ENCODE measurements around the gene ADAMTS16. TPM values are rescaled to one million over a fixed set of nuclear protein-coding genes. Genes with fewer than 3 reads are reported as not detected.
A peak's percentile ranks its signal among the peaks of the same experiment; 100 is the strongest.

ADAMTS16 gene
- total and polyA plus RNA-seq, 2 experiments from 2014 or later = 2.8 to 15.4 TPM

- TF ChIP-seq CTCF (conservative IDR thresholded peaks at IDR 0.05; ENCODE audit: low read depth in 2 of 2) (no peak), REST (IDR thresholded peaks at IDR 0.05; ENCODE audit: unreplicated experiment) (no peak), JUNB (IDR thresholded peaks at IDR 0.05; ENCODE audit: unreplicated experiment) (no peak), ETS1 (IDR thresholded peaks at IDR 0.05) (no peak), ZNF114 (CRISPR knock-in tag; IDR thresholded peaks at IDR 0.05) (no peak), NANOG (IDR thresholded peaks at IDR 0.05; ENCODE audit: borderline replicate concordance) (no peak)
These were observed 79.4 kb downstream of the ADAMTS16 start (continued) for GRCh38 chr5:5219541-5219940.

- Mint-ChIP-seq H3K9me3 (no peaks in the 10 kb centered on the region; the same call in 2 of the 3 replicates), H3K4me3 (no peak overlapping the region), H3K4me1 (no peaks in the 10 kb centered on the region; the same call in 2 of the 3 replicates), H3K27ac (peak overlapping the region; percentile 48; the same call in 1 of the 2 replicates), H3K36me3 (ENCODE audit: low read depth) (peaks cover 12% of the 10 kb centered on the region; the same call in 2 of the 3 replicates), H3K27me3 (ENCODE audit: insufficient read depth, low read depth, poor library complexity) (peaks cover 2% of the 10 kb centered on the region)
- Histone ChIP-seq H3K4me3 (no peak overlapping the region), H3F3A (replicated peaks; ENCODE audit: low read depth) (no peaks in the 10 kb centered on the region), H3K79me2 (replicated peaks; ENCODE audit: insufficient read depth) (no peaks in the 10 kb centered on the region), H3K27ac (ENCODE audit: low read depth) (no peak overlapping the region), H2AFZ (no peak overlapping the region), H3K9me2 (ENCODE audit: insufficient read depth) (no peaks in the 10 kb centered on the region), H3K4me2 (no peak overlapping the region), H4K20me1 (replicated peaks; ENCODE audit: insufficient read depth) (no peaks in the 10 kb centered on the region), H3K27me3 (ENCODE audit: insufficient read depth) (no peaks in the 10 kb centered on the region), H3K4me1 (ENCODE audit: insufficient read depth) (peaks cover 8% of the 10 kb centered on the region; the same call in 1 of the 2 replicates), H3K36me3 (ENCODE audit: insufficient read depth) (no peaks in the 10 kb centered on the region)
- no peak for ATAC-seq
- DNase-seq (ENCODE audit: low spot score) = no peak
- TF ChIP-seq EZH2 (IDR thresholded peaks at IDR 0.05; ENCODE audit: low read depth, unreplicated experiment) = no peak
- TF ChIP-seq STAT1 (IDR thresholded peaks at IDR 0.05; ENCODE audit: unreplicated experiment) = no peak
- TF ChIP-seq, protein P1, sequence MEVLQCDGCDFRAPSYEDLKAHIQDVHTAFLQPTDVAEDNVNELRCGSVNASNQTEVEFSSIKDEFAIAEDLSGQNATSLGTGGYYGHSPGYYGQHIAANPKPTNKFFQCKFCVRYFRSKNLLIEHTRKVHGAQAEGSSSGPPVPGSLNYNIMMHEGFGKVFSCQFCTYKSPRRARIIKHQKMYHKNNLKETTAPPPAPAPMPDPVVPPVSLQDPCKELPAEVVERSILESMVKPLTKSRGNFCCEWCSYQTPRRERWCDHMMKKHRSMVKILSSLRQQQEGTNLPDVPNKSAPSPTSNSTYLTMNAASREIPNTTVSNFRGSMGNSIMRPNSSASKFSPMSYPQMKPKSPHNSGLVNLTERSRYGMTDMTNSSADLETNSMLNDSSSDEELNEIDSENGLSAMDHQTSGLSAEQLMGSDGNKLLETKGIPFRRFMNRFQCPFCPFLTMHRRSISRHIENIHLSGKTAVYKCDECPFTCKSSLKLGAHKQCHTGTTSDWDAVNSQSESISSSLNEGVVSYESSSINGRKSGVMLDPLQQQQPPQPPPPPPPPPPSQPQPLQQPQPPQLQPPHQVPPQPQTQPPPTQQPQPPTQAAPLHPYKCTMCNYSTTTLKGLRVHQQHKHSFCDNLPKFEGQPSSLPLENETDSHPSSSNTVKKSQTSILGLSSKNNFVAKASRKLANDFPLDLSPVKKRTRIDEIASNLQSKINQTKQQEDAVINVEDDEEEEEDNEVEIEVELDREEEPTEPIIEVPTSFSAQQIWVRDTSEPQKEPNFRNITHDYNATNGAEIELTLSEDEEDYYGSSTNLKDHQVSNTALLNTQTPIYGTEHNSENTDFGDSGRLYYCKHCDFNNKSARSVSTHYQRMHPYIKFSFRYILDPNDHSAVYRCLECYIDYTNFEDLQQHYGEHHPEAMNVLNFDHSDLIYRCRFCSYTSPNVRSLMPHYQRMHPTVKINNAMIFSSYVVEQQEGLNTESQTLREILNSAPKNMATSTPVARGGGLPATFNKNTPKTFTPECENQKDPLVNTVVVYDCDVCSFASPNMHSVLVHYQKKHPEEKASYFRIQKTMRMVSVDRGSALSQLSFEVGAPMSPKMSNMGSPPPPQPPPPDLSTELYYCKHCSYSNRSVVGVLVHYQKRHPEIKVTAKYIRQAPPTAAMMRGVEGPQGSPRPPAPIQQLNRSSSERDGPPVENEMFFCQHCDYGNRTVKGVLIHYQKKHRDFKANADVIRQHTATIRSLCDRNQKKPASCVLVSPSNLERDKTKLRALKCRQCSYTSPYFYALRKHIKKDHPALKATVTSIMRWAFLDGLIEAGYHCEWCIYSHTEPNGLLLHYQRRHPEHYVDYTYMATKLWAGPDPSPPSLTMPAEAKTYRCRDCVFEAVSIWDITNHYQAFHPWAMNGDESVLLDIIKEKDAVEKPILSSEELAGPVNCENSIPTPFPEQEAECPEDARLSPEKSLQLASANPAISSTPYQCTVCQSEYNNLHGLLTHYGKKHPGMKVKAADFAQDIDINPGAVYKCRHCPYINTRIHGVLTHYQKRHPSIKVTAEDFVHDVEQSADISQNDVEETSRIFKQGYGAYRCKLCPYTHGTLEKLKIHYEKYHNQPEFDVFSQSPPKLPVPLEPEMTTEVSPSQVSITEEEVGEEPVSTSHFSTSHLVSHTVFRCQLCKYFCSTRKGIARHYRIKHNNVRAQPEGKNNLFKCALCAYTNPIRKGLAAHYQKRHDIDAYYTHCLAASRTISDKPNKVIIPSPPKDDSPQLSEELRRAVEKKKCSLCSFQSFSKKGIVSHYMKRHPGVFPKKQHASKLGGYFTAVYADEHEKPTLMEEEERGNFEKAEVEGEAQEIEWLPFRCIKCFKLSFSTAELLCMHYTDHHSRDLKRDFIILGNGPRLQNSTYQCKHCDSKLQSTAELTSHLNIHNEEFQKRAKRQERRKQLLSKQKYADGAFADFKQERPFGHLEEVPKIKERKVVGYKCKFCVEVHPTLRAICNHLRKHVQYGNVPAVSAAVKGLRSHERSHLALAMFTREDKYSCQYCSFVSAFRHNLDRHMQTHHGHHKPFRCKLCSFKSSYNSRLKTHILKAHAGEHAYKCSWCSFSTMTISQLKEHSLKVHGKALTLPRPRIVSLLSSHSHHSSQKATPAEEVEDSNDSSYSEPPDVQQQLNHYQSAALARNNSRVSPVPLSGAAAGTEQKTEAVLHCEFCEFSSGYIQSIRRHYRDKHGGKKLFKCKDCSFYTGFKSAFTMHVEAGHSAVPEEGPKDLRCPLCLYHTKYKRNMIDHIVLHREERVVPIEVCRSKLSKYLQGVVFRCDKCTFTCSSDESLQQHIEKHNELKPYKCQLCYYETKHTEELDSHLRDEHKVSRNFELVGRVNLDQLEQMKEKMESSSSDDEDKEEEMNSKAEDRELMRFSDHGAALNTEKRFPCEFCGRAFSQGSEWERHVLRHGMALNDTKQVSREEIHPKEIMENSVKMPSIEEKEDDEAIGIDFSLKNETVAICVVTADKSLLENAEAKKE (CRISPR knock-in tag; IDR thresholded peaks at IDR 0.05) = no peak
These were observed 80.9 kb downstream of the ADAMTS16 start for GRCh38 chr5:5220901-5221631.
